Testis (tissue), 3 donors: ENCODE results near the gene WIPF3. TPM values are rescaled to one million over a fixed set of nuclear protein-coding genes. Genes with fewer than 3 reads are reported as not detected.

ENCODE experiments used
- DNase-seq: peaks from one replicate; pipeline ENCODE4 v3.0.0-alpha.2; 2019
- H3K27ac ChIP-seq, 2 donors: fragments of 200-600 bp; sonication (generic); one replicate each; pipeline ENCODE4 v1.5.1; 2019
- H3K27me3 ChIP-seq: fragments of 200-600 bp; sonication (generic); one replicate; pipeline ENCODE4 v1.5.1; 2019
- H3K36me3 ChIP-seq: fragments of 200-600 bp; sonication (generic); one replicate; pipeline ENCODE4 v1.5.1; 2017; ENCODE audit warnings: low read depth; ENCODE audit errors: missing control alignments
- H3K4me1 ChIP-seq: fragments of 200-600 bp; sonication (generic); one replicate; pipeline ENCODE4 v1.5.1; 2019
- H3K4me3 ChIP-seq, 2 donors: fragments of 200-600 bp; sonication (generic); one replicate each; pipeline ENCODE4 v1.5.1; 2017 to 2019
- H3K9me3 ChIP-seq: fragments of 200-600 bp; sonication (generic); one replicate; pipeline ENCODE4 v1.5.1; 2017
- CTCF ChIP-seq, 3 experiments: fragments of 450-650 bp in 2 of 3; fragments of 200-600 bp in 1 of 3; sonication (generic) in 1 of 3; IDR thresholded peaks; one replicate each; pipeline ENCODE4 v1.5.1; 2016 to 2019; ENCODE audit warnings: antibody characterized with exemption in 3 of 3, mild to moderate bottlenecking in 2 of 3, moderate library complexity in 1 of 3
- POLR2A ChIP-seq: fragments of 450-650 bp; IDR thresholded peaks from one replicate; pipeline ENCODE4 v1.6.1; 2017; ENCODE audit warnings: antibody characterized with exemption, mild to moderate bottlenecking, moderate library complexity
- WGBS, 2 donors: methylation state at CpG; one replicate each; pipeline ENCODE4 v1.1.5; 2018; 5-methylcytosine and 5-hydroxymethylcytosine counted together
- intact Hi-C: fragments of 100-400 bp; cut with DNase I; formaldehyde crosslinking; loops from one replicate; pipeline ENCODE4 v1.15.1; 2023; ENCODE audit warnings: low total_unique reads
- polyA plus RNA-seq: library from polyadenylated mRNA; stranded (reverse); fragments of 350-450 nt; fragmentation: Illumina TruSeq; extraction: RNeasy Lipid Tissue Mini Kit (QIAGEN cat#74804); gene quantifications from one replicate; pipeline ENCODE4 v1.2.3, GENCODE V29; 2014; ENCODE audit warnings: low read depth, low replicate concordance; ENCODE audit not compliant: insufficient read depth
- total RNA-seq, 2 donors: library from RNA; depleted of rRNA; stranded (reverse); fragments of >200 nt; gene quantifications; one replicate each; pipeline ENCODE4 v1.2.3, GENCODE V29; 2016

The WIPF3 gene
- total and polyA plus RNA-seq, 3 donors from 2014 or later = 42.7 to 110 (median 80.7) TPM

- no peak for TF ChIP-seq CTCF (IDR thresholded peaks at IDR 0.05)
- TF ChIP-seq POLR2A = no peak
- intact Hi-C loops = no loop called here
- H3K27me3 ChIP-seq = no peaks in the 10 kb centered on the region
- DNase-seq = no peak
- no peaks in the 10 kb centered on the region for H3K9me3 ChIP-seq
- no peaks in the 10 kb centered on the region for H3K4me1 ChIP-seq
- no peak overlapping the region for H3K27ac ChIP-seq
- H3K36me3 ChIP-seq = no peaks in the 10 kb centered on the region
- H3K4me3 ChIP-seq = no peak overlapping the region
- 96% methylated on average over 4 to 5 of the region's 5 CpGs for WGBS, 2 donors
Measured at GRCh38 chr7:29892231-29892630, 85.9 kb downstream of the WIPF3 start.

DNA sequence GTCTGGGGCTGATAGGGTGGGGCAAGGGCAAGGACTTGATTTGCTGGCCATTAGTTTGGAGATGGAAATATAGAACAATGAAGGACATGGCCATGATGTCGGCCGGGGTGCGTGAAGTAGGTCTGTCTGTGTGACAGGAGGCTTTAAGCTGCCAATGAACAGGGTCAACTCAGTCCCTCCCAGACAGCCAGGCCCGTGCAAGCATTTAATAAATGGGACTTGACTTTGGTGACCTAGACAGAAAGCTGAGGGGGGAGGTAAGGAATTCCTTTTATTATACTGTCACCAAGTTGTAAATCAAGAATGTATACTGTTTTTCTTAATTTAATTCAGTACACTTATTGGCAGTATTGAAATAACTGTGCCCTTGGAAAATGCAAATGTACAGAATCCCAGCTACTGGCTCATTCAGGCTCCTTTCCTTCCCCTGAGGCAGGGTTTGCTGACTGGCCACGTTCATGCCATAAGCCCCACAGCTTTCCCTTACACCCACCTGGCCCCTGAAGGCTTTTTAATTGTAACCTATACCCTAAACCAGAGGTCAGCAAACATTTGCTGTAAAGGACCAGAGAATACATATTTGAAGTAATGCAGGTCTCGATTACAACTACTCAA lies 87.2 kb downstream of the WIPF3 start:
- TF ChIP-seq CTCF (IDR thresholded peaks at IDR 0.05) = no peak
- TF ChIP-seq POLR2A = no peak
- intact Hi-C loops = no loop called here
- Histone ChIP-seq H3K27ac (no peak overlapping the region), H3K36me3 (no peaks in the 10 kb centered on the region), H3K9me3 (no peaks in the 10 kb centered on the region), H3K4me1 (no peaks in the 10 kb centered on the region), H3K4me3 (no peak overlapping the region), H3K27me3 (no peaks in the 10 kb centered on the region)
- no peak for DNase-seq
- WGBS, 2 donors = 77 to 82% methylated on average over 6 of the region's 6 CpGs

DNA sequence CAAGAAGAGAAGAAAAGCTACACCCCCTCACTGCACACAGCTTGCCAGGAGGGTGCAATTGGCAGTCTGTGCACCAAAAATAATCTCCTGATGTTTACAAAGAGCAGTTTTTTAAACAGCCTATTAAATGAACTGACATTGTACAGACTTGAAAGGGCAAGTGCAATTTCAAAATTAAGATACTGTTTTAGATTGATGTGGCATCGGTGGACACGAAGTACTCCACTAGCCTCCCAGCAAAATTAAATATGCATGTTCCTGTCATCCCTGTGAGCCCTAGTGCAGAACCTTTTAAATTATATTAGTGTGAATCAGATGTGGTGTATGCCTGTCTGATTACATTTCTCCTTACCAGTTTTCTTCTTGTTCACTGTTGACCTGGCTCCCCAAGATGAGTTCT lies 87.9 kb downstream of the WIPF3 start:
- 55 to 59% methylated on average over 2 of the region's 2 CpGs for WGBS, 2 donors
- intact Hi-C loops = no loop called here

GRCh38 chr7:29895559-29895958 lies 89.3 kb downstream of the WIPF3 start:
- no peaks in the 10 kb centered on the region for H3K36me3 ChIP-seq
- no peaks in the 10 kb centered on the region for H3K27me3 ChIP-seq
- no peaks in the 10 kb centered on the region for H3K9me3 ChIP-seq
- DNase-seq = no peak
- H3K4me1 ChIP-seq = no peaks in the 10 kb centered on the region
- no peak overlapping the region for H3K4me3 ChIP-seq
- intact Hi-C loops = no loop called here
- H3K27ac ChIP-seq = no peak overlapping the region
- TF ChIP-seq POLR2A (no peak), CTCF (IDR thresholded peaks at IDR 0.05) (no peak)
- WGBS, 2 donors = 80 to 83% methylated on average over 6 of the region's 6 CpGs

More for the DNA sequence above, 87.9 kb downstream of the WIPF3 start:
- no peaks in the 10 kb centered on the region for H3K36me3 ChIP-seq
- TF ChIP-seq POLR2A = no peak
- no peak for TF ChIP-seq CTCF (IDR thresholded peaks at IDR 0.05)
- H3K4me3 ChIP-seq = no peak overlapping the region
- no peaks in the 10 kb centered on the region for H3K4me1 ChIP-seq
- H3K27me3 ChIP-seq = no peaks in the 10 kb centered on the region
- no peak overlapping the region for H3K27ac ChIP-seq
- no peak for DNase-seq
- no peaks in the 10 kb centered on the region for H3K9me3 ChIP-seq

DNA sequence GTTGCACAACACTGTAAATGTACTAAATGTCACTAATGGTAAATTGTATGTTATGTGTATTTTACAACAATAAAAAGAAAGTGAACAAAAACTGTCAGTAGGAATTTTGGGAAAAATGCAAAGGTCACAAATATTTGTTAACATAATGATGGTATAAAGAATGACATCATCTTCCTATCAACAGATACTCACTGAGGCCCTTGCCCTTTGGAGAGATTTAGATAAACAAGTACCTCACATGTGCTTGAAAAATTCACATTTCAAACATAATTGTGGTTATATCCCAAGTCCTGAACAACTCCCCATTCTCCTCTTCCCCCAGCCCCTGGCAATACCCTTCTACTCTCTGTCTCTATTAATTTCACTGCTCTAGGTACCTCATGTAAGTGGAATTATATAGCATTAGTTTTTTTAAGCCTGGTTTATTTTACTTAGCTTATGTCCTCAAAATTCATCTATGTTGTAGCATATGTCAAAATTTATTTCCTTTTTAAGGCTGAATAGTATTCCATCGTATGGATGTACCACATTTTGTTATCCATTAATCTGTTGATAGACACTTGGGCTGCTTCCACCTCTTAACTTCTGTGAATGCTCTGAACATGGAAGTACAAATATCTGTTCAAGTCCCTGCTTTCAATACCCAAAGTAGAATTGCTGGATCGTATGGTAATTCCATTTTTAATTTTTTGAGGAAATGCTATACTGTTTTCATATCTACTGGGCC lies 90.5 kb downstream of the WIPF3 start:
- Histone ChIP-seq H3K27ac (no peak overlapping the region), H3K9me3 (no peaks in the 10 kb centered on the region), H3K4me3 (no peak overlapping the region), H3K27me3 (no peaks in the 10 kb centered on the region), H3K36me3 (no peaks in the 10 kb centered on the region), H3K4me1 (no peaks in the 10 kb centered on the region)
- intact Hi-C loops = no loop called here
- WGBS, 2 donors = 92 to 96% methylated on average over 2 of the region's 2 CpGs
- no peak for DNase-seq
- TF ChIP-seq POLR2A (no peak), CTCF (IDR thresholded peaks at IDR 0.05) (no peak)
